HepG2 (cell line): ENCODE data around the gene TOB1. TPM values are rescaled to one million over a fixed set of nuclear protein-coding genes. Genes with fewer than 3 reads are reported as not detected.

Experiments
- ATAC-seq: fragments of 200-7000 bp; cut with Tn5 transposase; 3 replicates; pipeline ENCODE4 v1.9.1; 2020; ENCODE audit warnings: mild to moderate bottlenecking, moderate library complexity
- BruUV-seq: library from RNA; stranded (reverse); fragments of 400-500 nt; replicated peaks from 2 replicates; lab custom pipeline; 2021; lab: Mats Ljungman, UMichigan
- CTCF ChIA-PET: fragments of 300-600 bp; formaldehyde crosslinking; extraction: SDS; loops from one replicate; lab custom pipeline; 2021; ENCODE audit warnings: low total read pairs, inconsistent platforms, low intra/inter-chr PET ratio; lab: Yijun Ruan, JAX
- POLR2A ChIA-PET: fragments of 350-600 bp; sonication (Branson Sonifier 250); formaldehyde crosslinking; loops from one replicate; lab custom pipeline; 2020; ENCODE audit warnings: antibody characterized with exemption, inconsistent platforms; lab: Yijun Ruan, JAX
- DNase-seq: peaks from one replicate; pipeline ENCODE4 v3.0.0-alpha.2; 2015; ENCODE audit warnings: low spot score
- FAIRE-seq: peaks from 3 replicates; lab custom pipeline; 2011; peaks lifted over from hg19 to GRCh38; lab: Jason Lieb, UNC
- H2AFZ ChIP-seq: one replicate; pipeline ENCODE4 v1.6.1; 2011; ENCODE audit warnings: low read length, inconsistent platforms
- H3K27ac ChIP-seq: fragments of 300-600 bp; 3 replicates; pipeline ENCODE4 v1.8.0; 2011; ENCODE audit warnings: mixed run types, mild to moderate bottlenecking, mixed read lengths, low read length, inconsistent platforms; ENCODE audit not compliant: insufficient read depth; ENCODE audit errors: extremely low read length
- H3K27me3 ChIP-seq, 2 experiments: fragments of 200-600 bp in 1 of 2; 2 replicates in 1 of 2; 3 replicates in 1 of 2; pipeline versions ENCODE4 v1.6.0 to v1.8.0; 2011; ENCODE audit warnings: low read length in 2 of 2, mild to moderate bottlenecking in 2 of 2, moderate library complexity in 2 of 2, inconsistent platforms in 1 of 2; ENCODE audit not compliant: insufficient read depth in 2 of 2, control insufficient read depth in 1 of 2
- H3K36me3 ChIP-seq, 2 experiments: fragments of 200-600 bp in 1 of 2; replicated peaks in 1 of 2; 2 replicates in 1 of 2; 3 replicates in 1 of 2; pipeline versions ENCODE4 v1.5.1 to v1.8.0; 2011; ENCODE audit warnings: low read length in 2 of 2, inconsistent platforms in 1 of 2; ENCODE audit not compliant: insufficient read depth in 2 of 2, control insufficient read depth in 1 of 2
- H3K4me1 ChIP-seq: 2 replicates; pipeline ENCODE4 v1.5.1; 2012; ENCODE audit warnings: low read length, inconsistent platforms; ENCODE audit not compliant: insufficient read depth
- H3K4me2 ChIP-seq: 2 replicates; pipeline ENCODE4 v1.6.0; 2011; ENCODE audit warnings: low read depth, low read length, inconsistent platforms
- H3K4me3 ChIP-seq, 3 experiments: fragments of 200-600 bp in 1 of 3; sonication (generic), shearing (Covaris generic) in 1 of 3; replicated peaks in 1 of 3; 2 replicates each; pipeline ENCODE4 v1.5.1; 2011 to 2016; ENCODE audit warnings: low read length in 3 of 3, inconsistent platforms in 2 of 3, low read depth in 2 of 3, mild to moderate bottlenecking in 2 of 3, control low read depth in 1 of 3, mixed read lengths in 1 of 3; ENCODE audit not compliant: insufficient read depth in 1 of 3
- H3K79me2 ChIP-seq: one replicate; pipeline ENCODE4 v1.6.1; 2011; ENCODE audit warnings: low read length, inconsistent platforms; ENCODE audit not compliant: insufficient read depth
- H3K9ac ChIP-seq: 2 replicates; pipeline ENCODE4 v1.6.0; 2011; ENCODE audit warnings: mild to moderate bottlenecking, low read depth, low read length, inconsistent platforms; ENCODE audit not compliant: insufficient read depth
- H3K9me3 ChIP-seq: 2 replicates; pipeline ENCODE4 v1.5.1; 2012; ENCODE audit warnings: mild to moderate bottlenecking, low read length
- H4K20me1 ChIP-seq: 2 replicates; pipeline ENCODE4 v1.6.0; 2011; ENCODE audit warnings: inconsistent platforms, mild to moderate bottlenecking, low read length, moderate library complexity; ENCODE audit not compliant: insufficient read depth
- BCL6 ChIP-seq: IDR thresholded peaks from 2 replicates; pipeline ENCODE4 v1.6.1; 2016; ENCODE audit warnings: missing genetic modification reagents, missing compliant biosample characterization
- CHD2 ChIP-seq: IDR thresholded peaks from 2 replicates; pipeline ENCODE4 v1.6.1; 2011; ENCODE audit warnings: low read depth, low read length, improper control_type of control experiment
- DBP ChIP-seq: sonication (generic); formaldehyde crosslinking; IDR thresholded peaks from 2 replicates; pipeline ENCODE4 v1.4.0; 2020; ENCODE audit warnings: missing genetic modification reagents; ENCODE audit errors: not compliant biosample characterization
- DNMT1 ChIP-seq: sonication (generic); formaldehyde crosslinking; IDR thresholded peaks from 2 replicates; pipeline ENCODE4 v1.5.1; 2020; ENCODE audit warnings: mild to moderate bottlenecking, missing genetic modification reagents
- FOXC1 ChIP-seq: sonication (generic); formaldehyde crosslinking; IDR thresholded peaks from 2 replicates; pipeline ENCODE4 v1.8.0; 2022; ENCODE audit warnings: mild to moderate bottlenecking, missing genetic modification reagents, borderline replicate concordance
- SALL1 ChIP-seq: sonication (generic); formaldehyde crosslinking; IDR thresholded peaks from 2 replicates; pipeline ENCODE4 v1.8.0; 2022; ENCODE audit warnings: mild to moderate bottlenecking, missing genetic modification reagents
- XBP1 ChIP-seq: sonication (generic); formaldehyde crosslinking; IDR thresholded peaks from 2 replicates; pipeline ENCODE4 v1.5.0; 2020; ENCODE audit warnings: missing genetic modification reagents
- XRCC5 ChIP-seq: fragments of 200-400 bp; formaldehyde crosslinking; optimal IDR thresholded peaks from 2 replicates; pipeline ENCODE3; 2017; ENCODE audit warnings: mild to moderate bottlenecking, low read length
- ZNF883 ChIP-seq: sonication (generic); formaldehyde crosslinking; IDR thresholded peaks from 2 replicates; pipeline ENCODE4 v1.5.1; 2020; ENCODE audit warnings: mild to moderate bottlenecking, missing genetic modification reagents; ENCODE audit errors: not compliant biosample characterization
- WGBS: methylation state at CpG from one replicate; pipeline ENCODE4 v1.1.6; 2017; ENCODE audit warnings: low lambda C conversion rate; 5-methylcytosine and 5-hydroxymethylcytosine counted together
- in situ Hi-C: cut with HindIII; loops from 2 replicates; pipeline ENCODE4 v1.10.0; 2017; ENCODE audit warnings: low pct_unique_long_range_greater_than_20kb; ENCODE audit not compliant: extremely low pct_ligation_motif_present
- intact Hi-C: fragments of 100-400 bp; cut with micrococcal nuclease; formaldehyde crosslinking; loops from one replicate; pipeline ENCODE4 v1.10.0; 2022; ENCODE audit not compliant: unreplicated experiment
- polyA plus RNA-seq, 8 experiments: library from polyadenylated mRNA; depleted of rRNA in 3 of 8; stranded (reverse) in 7 of 8; unstranded in 1 of 8; fragments of >200 nt; fragmentation: Illumina TruSeq in 4 of 8; extraction: Trizol in 4 of 8; gene quantifications; 2 replicates each; pipeline versions ENCODE4 v1.2.1 to v1.2.3, GENCODE V29; 2011 to 2016; ENCODE audit warnings: low read depth in 4 of 8, missing spikeins in 1 of 8, mixed read lengths in 1 of 8; ENCODE audit not compliant: insufficient read depth in 1 of 8
- total RNA-seq, 5 experiments: library from RNA; depleted of rRNA; stranded (reverse); fragments of >200 nt; fragmentation: Illumina TruSeq; extraction: Trizol; gene quantifications; 2 replicates each; pipeline ENCODE4 v1.2.3, GENCODE V29; 2016; ENCODE audit warnings: low read depth in 1 of 5

TOB1 gene
- total and polyA plus RNA-seq, 2 of the 13 experiments (the other 11 are each of a cell fraction or from before 2014, with no cell fraction given), result 21.9 to 57.7 TPM

GRCh38 chr17:50847566-50847965, 18.6 kb downstream of the TOB1 start:
- TF ChIP-seq DBP (CRISPR knock-in tag), result no peak
- no peak for TF ChIP-seq XBP1 (CRISPR knock-in tag)
- TF ChIP-seq FOXC1 (CRISPR knock-in tag), result no peak
- TF ChIP-seq CHD2, result no peak
- ATAC-seq (no peak), DNase-seq (no peak), FAIRE-seq (no peak)
- Histone ChIP-seq H3K36me3 (no peaks in the 10 kb centered on the region), H3K27ac (no peak overlapping the region), H4K20me1 (no peaks in the 10 kb centered on the region), H2AFZ (no peak overlapping the region), H3K4me2 (no peak overlapping the region), H3K79me2 (no peaks in the 10 kb centered on the region), H3K9me3 (0 out of 2 replicates have a peak, but pooled peaks cover 6% of the 10 kb centered on the region), H3K27me3 (peaks cover 4 to 36% of the 10 kb centered on the region in 2 experiments; a peak in 4 of 5 replicates), H3K9ac (no peak overlapping the region), H3K4me3 (no peak overlapping the region), H3K4me1 (peaks cover 61% of the 10 kb centered on the region)
- in situ Hi-C loops, result no loop called here
- ChIA-PET POLR2A (interaction anchor here (1.8 kb wide), 1 partner anchor 97 kb away, joined by 9 read pairs; no protein-coding TSS in a partner anchor), CTCF (interaction anchor here (1.7 kb wide), 1 partner anchor 109 kb away, joined by 6 read pairs; no protein-coding TSS in a partner anchor)
- 96% methylated on average over 4 of the region's 4 CpGs for WGBS
- BruUV-seq, result no TSS peak
- intact Hi-C loops, result no loop called here

DNA sequence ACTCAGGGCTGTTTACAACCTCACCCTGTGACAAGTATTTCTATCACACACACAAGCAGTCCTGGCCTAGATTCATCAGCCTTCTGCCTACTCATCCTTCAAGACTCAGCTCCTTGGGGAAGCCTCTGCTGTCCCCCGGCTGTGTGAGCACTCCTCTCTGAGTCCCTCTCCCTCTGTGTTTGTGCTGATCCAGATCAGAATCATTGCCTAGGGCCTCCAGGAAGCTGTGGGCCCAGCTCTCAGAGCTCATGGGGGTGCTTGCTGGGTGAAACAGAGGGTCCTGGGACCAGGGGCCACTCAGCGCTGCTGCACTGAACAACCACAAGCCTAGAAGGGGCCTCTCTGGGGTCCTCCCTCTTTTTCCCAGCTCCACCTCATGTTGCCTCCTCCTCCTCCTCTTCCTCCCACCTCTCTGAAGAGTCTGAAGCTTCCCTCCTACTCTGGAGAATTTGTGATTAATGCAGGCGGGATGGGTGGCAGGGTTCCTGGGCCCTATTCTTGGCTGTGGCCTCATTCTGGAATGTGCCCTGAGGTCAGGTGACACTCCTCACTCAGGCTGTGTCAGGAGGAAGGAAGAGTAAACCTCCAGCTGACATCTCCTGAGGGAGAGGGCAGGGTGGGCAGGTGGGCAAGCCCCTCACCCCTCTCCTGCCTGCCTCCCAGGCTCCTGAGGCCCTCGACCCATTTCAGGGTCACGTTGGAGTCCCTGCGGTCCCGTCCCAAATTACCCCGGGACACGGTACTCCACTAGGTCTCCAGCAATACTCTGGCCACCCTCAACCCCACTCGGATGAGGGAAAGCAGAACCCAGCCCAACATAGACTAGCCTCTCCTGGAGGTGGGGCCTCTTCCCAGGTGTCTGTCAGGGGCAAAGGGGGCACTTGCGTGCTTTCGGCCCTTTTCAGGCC, 20.7 kb downstream of the TOB1 start:
- 0 out of 2 replicates have a peak, but pooled peaks cover 6% of the 10 kb centered on the region for H3K9me3 ChIP-seq
- ATAC-seq, result no peak
- no peak overlapping the region for H3K27ac ChIP-seq
- no peaks in the 10 kb centered on the region for H4K20me1 ChIP-seq
- H3K79me2 ChIP-seq, result no peaks in the 10 kb centered on the region
- H3K27me3 ChIP-seq, result peaks cover 4 to 53% of the 10 kb centered on the region in 2 experiments; a peak in 4 of 5 replicates
- CTCF ChIA-PET, result no interaction called here
- intact Hi-C loops, result no loop called here
- H2AFZ ChIP-seq, result no peak overlapping the region
- peaks cover 56% of the 10 kb centered on the region for H3K4me1 ChIP-seq
- no peak for FAIRE-seq
- in situ Hi-C loops, result no loop called here
- H3K4me2 ChIP-seq, result peak overlapping the region; percentile 40
- no peak for DNase-seq
- H3K4me3 ChIP-seq, result no peak overlapping the region; a peak in 1 of 6 replicates
- no TSS peak for BruUV-seq
- no peaks in the 10 kb centered on the region for H3K36me3 ChIP-seq
- POLR2A ChIA-PET, result interaction anchor here (0.9 to 2.7 kb wide), 6 partner anchors 11 to 43 kb away, joined by 3 to 14 read pairs (median 3); partner anchors contain the start of gene TOB1
- H3K9ac ChIP-seq, result peak overlapping the region; percentile 36
- WGBS, result 33% methylated on average over 12 of the region's 12 CpGs
- peak; percentile 28; the same call in 1 of the 2 replicates for TF ChIP-seq SALL1 (CRISPR knock-in tag)
- TF ChIP-seq ZNF883 (CRISPR knock-in tag), result peak; percentile 21
- TF ChIP-seq BCL6, result no peak
- peak; percentile 35 for TF ChIP-seq XRCC5
- no peak for TF ChIP-seq DNMT1 (CRISPR knock-in tag)
